Esophagus squamous epithelium (tissue), 5 donors: ENCODE results near the gene RBFOX2. TPM values are rescaled to one million over a fixed set of nuclear protein-coding genes. Genes with fewer than 3 reads are reported as not detected.

Experiments
- DNase-seq: peaks from one replicate; lab custom pipeline; 2025; lab: John Stamatoyannopoulos, UW
- H3K27ac ChIP-seq, 4 donors: fragments of 200-600 bp; sonication (generic); one replicate each; pipeline ENCODE4 v1.5.1; 2016 to 2019; ENCODE audit warnings: mild to moderate bottlenecking in 1 of 4
- H3K27me3 ChIP-seq, 4 donors: fragments of 200-600 bp; sonication (generic); 1 replicate in 3 of 4; 2 replicates in 1 of 4; pipeline versions ENCODE4 v1.5.1 to v1.6.0; 2017 to 2021; ENCODE audit warnings: antibody characterized with exemption in 1 of 4
- H3K36me3 ChIP-seq, 3 donors: fragments of 200-600 bp; sonication (generic); one replicate each; pipeline ENCODE4 v1.5.1; 2016 to 2019
- H3K4me1 ChIP-seq, 3 donors: fragments of 200-600 bp; sonication (generic); one replicate each; pipeline ENCODE4 v1.5.1; 2017 to 2019
- H3K4me3 ChIP-seq, 4 donors: fragments of 200-600 bp; sonication (generic); 1 replicate in 3 of 4; 2 replicates in 1 of 4; pipeline ENCODE4 v1.5.1; 2016 to 2019; ENCODE audit warnings: mild to moderate bottlenecking in 2 of 4, moderate library complexity in 1 of 4
- H3K9me3 ChIP-seq, 3 donors: fragments of 200-600 bp; sonication (generic); one replicate each; pipeline ENCODE4 v1.5.1; 2016 to 2019
- POLR2A ChIP-seq, 4 donors: fragments of 450-650 bp; IDR thresholded peaks; one replicate each; pipeline ENCODE4 v1.6.1; 2017; ENCODE audit warnings: antibody characterized with exemption in 4 of 4, mild to moderate bottlenecking in 4 of 4, moderate library complexity in 3 of 4
- WGBS, 2 donors: methylation state at CpG; one replicate each; pipeline ENCODE4 v1.1.5; 2018; 5-methylcytosine and 5-hydroxymethylcytosine counted together
- intact Hi-C: fragments of 100-400 bp; cut with DNase I; formaldehyde crosslinking; loops from one replicate; pipeline ENCODE4 v1.15.0; 2022
- total RNA-seq, 4 donors: library from RNA; depleted of rRNA; stranded (reverse); fragments of >200 nt; gene quantifications; one replicate each; pipeline ENCODE4 v1.1.0, GENCODE V29; 2016
- TF ChIP-seq, protein P1 (sequence below), 6 experiments: fragments of 450-650 bp in 4 of 6; fragments of 200-600 bp in 2 of 6; sonication (generic) in 2 of 6; IDR thresholded peaks; one replicate each; pipeline ENCODE4 v1.5.1; 2016 to 2019; ENCODE audit warnings: antibody characterized with exemption in 6 of 6, mild to moderate bottlenecking in 4 of 6, moderate library complexity in 4 of 6
- donor health status: DM: yes; HTN: yes; CAD: no.

RBFOX2 gene
- total RNA-seq, 4 donors from 2014 or later = 33.3 to 69.6 (median 46.3) TPM

DNA sequence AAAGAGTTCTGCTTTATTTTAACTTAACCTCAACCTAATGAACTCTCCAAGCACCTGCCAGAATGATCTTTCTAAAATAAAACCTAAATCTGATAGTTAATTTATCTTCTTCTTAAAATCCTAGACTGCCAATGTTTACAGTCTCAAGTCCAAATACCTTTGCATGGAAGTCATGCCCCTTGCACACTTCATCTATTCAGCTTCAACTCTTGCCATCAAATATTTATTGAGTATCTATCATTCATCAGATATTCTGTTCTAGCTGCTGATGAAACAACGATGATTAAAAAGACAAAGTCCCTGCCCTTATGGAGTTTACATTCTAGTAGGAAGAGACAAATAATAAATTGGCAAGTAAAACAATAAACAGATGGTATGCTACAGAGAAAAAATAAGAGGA, 209.2 kb downstream of the RBFOX2 start:
- Histone ChIP-seq H3K9me3 (no peaks in the 10 kb centered on the region), H3K27me3 (no peaks in the 10 kb centered on the region), H3K36me3 (peaks cover 0 to 7% (median 0%) of the 10 kb centered on the region in 3 donors), H3K4me3 (no peak overlapping the region), H3K4me1 (peaks cover 0 to 21% (median 4%) of the 10 kb centered on the region in 3 donors), H3K27ac (no peak overlapping the region)
- 65 to 79% methylated on average over 1 of the region's 1 CpG for WGBS, 2 donors
- TF ChIP-seq, protein P1, sequence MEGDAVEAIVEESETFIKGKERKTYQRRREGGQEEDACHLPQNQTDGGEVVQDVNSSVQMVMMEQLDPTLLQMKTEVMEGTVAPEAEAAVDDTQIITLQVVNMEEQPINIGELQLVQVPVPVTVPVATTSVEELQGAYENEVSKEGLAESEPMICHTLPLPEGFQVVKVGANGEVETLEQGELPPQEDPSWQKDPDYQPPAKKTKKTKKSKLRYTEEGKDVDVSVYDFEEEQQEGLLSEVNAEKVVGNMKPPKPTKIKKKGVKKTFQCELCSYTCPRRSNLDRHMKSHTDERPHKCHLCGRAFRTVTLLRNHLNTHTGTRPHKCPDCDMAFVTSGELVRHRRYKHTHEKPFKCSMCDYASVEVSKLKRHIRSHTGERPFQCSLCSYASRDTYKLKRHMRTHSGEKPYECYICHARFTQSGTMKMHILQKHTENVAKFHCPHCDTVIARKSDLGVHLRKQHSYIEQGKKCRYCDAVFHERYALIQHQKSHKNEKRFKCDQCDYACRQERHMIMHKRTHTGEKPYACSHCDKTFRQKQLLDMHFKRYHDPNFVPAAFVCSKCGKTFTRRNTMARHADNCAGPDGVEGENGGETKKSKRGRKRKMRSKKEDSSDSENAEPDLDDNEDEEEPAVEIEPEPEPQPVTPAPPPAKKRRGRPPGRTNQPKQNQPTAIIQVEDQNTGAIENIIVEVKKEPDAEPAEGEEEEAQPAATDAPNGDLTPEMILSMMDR (IDR thresholded peaks at IDR 0.05) = no peak
- no peak for TF ChIP-seq POLR2A (IDR thresholded peaks at IDR 0.05)
- DNase-seq = no peak
- intact Hi-C loops = no loop called here

- DNase-seq = no peak
- Histone ChIP-seq H3K36me3 (peaks cover 0 to 10% (median 0%) of the 10 kb centered on the region in 3 donors), H3K9me3 (no peaks in the 10 kb centered on the region), H3K27ac (no peak overlapping the region), H3K4me1 (peaks cover 0 to 21% (median 4%) of the 10 kb centered on the region in 3 donors), H3K27me3 (no peaks in the 10 kb centered on the region), H3K4me3 (no peak overlapping the region)
- intact Hi-C loops = no loop called here
- TF ChIP-seq, protein P1 (IDR thresholded peaks at IDR 0.05) = no peak
- no peak for TF ChIP-seq POLR2A (IDR thresholded peaks at IDR 0.05)
- WGBS, 2 donors = 43 to 71% methylated on average over 1 of the region's 1 CpG
These were observed 209.7 kb downstream of the RBFOX2 start for GRCh38 chr22:35818897-35819296.

DNA sequence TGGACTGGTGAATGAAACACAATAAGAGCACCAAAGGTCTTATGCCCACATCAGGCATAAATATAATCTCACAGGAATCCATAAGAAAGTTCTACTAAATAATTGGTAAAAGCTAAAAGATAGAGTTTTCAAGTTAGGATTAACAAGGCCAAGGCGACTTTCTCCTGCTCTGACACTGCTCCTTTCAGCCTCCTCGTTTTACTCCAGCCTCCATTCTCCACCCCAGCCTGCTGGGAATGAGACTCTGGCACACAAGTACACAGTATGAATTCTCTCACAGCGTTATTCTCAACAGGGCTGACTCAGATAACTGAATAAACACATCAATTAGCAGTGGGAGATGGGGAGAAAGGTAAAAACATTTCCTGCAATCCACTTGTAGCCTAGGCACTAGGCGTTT, 216.0 kb downstream of the RBFOX2 start:
- TF ChIP-seq, protein P1 (IDR thresholded peaks at IDR 0.05) = no peak
- TF ChIP-seq POLR2A (IDR thresholded peaks at IDR 0.05) = no peak
- peaks cover 0 to 3% (median 0%) of the 10 kb centered on the region in 3 donors for H3K4me1 ChIP-seq
- H3K9me3 ChIP-seq = no peaks in the 10 kb centered on the region
- 67 to 78% methylated on average over 4 of the region's 4 CpGs for WGBS, 2 donors
- intact Hi-C loops = no loop called here
- no peak overlapping the region for H3K27ac ChIP-seq
- no peak overlapping the region for H3K4me3 ChIP-seq
- no peak for DNase-seq
- H3K27me3 ChIP-seq = no peaks in the 10 kb centered on the region
- peaks cover 0 to 29% (median 11%) of the 10 kb centered on the region in 3 donors for H3K36me3 ChIP-seq

DNA sequence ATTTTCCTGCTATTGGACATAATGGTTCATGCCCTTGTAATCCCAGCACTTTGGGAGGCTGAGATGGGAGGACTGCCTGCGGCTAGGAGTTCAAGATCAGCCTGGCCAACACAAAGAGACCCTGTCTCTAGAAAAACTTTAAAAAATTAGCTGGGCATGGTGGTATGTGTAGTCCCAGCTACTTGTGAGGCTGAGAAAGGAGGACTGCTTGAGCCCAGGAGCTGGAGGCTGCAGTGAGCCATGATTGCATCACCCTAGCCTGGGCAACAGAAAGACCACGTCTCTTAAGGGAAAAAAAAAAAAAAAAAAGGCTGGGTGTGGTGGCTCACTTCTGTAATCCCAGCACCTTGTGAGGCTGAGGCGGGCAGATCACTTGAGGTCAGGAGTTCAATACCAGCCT, 217.0 kb downstream of the RBFOX2 start:
- Histone ChIP-seq H3K4me1 (no peaks in the 10 kb centered on the region), H3K9me3 (no peaks in the 10 kb centered on the region), H3K36me3 (peaks cover 0 to 36% (median 11%) of the 10 kb centered on the region in 3 donors), H3K27ac (no peak overlapping the region), H3K27me3 (no peaks in the 10 kb centered on the region), H3K4me3 (no peak overlapping the region)
- intact Hi-C loops = no loop called here
- 77 to 85% methylated on average over 3 of the region's 3 CpGs for WGBS, 2 donors
- DNase-seq = no peak
- TF ChIP-seq, protein P1 (IDR thresholded peaks at IDR 0.05) = no peak
- TF ChIP-seq POLR2A (IDR thresholded peaks at IDR 0.05) = no peak

DNA sequence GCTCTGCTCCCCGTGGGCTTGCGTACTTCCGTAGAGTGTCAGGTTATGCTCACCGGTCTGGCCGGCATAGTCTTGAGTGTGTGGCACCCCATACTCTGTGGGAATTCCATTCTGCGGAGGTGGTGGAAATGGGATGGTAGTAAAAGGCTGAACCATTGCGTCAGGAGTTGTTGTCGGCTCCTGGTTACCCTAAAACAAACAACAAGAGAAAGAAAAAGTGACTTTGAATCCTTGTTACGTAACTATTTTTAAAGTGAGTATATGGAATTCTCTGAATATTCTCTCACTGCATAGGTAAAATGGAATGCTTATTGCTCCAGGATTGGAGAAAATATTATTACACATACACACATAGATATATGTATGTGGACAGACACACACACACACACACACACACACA, 218.8 kb downstream of the RBFOX2 start:
- Histone ChIP-seq H3K4me1 (no peaks in the 10 kb centered on the region), H3K36me3 (peaks cover 0 to 50% (median 11%) of the 10 kb centered on the region in 3 donors), H3K27me3 (no peaks in the 10 kb centered on the region), H3K27ac (no peak overlapping the region), H3K9me3 (no peaks in the 10 kb centered on the region), H3K4me3 (no peak overlapping the region)
- DNase-seq = no peak
- TF ChIP-seq, protein P1 (IDR thresholded peaks at IDR 0.05) = no peak
- no peak for TF ChIP-seq POLR2A (IDR thresholded peaks at IDR 0.05)
- intact Hi-C loops = no loop called here
- WGBS, 2 donors = 93 to 95% methylated on average over 9 of the region's 9 CpGs
